Esophagus squamous epithelium (tissue), 4 donors: ENCODE data around the gene MRPL37.

Experiments
- POLR2A ChIP-seq, 4 donors: fragments of 450-650 bp; IDR thresholded peaks; one replicate each; pipeline ENCODE4 v1.6.1; 2017; ENCODE audit warnings: antibody characterized with exemption in 4 of 4, mild to moderate bottlenecking in 4 of 4, moderate library complexity in 3 of 4
- TF ChIP-seq, protein P1 (sequence below), 6 experiments: fragments of 450-650 bp in 4 of 6; fragments of 200-600 bp in 2 of 6; sonication (generic) in 2 of 6; IDR thresholded peaks; one replicate each; pipeline ENCODE4 v1.5.1; 2016 to 2019; ENCODE audit warnings: antibody characterized with exemption in 6 of 6, mild to moderate bottlenecking in 4 of 6, moderate library complexity in 4 of 6

DNA sequence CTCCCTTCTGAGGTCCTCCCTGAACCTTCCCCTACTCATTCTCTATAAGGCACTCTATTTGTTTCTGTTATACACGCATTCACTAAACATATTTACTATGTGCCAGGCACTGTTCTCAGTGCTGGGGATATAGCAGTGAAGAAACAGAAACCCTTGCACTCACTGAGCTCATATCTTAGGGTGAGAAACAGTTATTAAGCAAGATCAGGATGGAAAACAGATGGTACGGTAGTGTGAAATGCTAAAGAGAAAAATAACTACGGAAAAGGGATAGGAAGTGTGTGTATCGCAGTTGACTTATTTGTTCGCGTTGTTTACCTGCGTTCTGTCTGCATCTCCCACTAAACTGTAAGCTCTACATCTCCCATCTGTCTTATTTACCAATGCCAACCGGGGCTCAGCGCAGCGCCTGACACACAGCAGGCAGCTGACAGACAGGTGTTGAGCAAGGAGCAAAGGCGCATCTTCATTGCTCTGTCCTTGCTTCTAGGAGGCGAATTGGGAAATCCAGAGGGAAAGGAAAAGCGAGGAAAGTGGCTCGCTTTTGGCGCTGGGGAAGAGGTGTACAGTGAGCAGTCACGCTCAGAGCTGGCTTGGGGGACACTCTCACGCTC lies 709 bp upstream of the MRPL37 start:
- TF ChIP-seq, protein P1, sequence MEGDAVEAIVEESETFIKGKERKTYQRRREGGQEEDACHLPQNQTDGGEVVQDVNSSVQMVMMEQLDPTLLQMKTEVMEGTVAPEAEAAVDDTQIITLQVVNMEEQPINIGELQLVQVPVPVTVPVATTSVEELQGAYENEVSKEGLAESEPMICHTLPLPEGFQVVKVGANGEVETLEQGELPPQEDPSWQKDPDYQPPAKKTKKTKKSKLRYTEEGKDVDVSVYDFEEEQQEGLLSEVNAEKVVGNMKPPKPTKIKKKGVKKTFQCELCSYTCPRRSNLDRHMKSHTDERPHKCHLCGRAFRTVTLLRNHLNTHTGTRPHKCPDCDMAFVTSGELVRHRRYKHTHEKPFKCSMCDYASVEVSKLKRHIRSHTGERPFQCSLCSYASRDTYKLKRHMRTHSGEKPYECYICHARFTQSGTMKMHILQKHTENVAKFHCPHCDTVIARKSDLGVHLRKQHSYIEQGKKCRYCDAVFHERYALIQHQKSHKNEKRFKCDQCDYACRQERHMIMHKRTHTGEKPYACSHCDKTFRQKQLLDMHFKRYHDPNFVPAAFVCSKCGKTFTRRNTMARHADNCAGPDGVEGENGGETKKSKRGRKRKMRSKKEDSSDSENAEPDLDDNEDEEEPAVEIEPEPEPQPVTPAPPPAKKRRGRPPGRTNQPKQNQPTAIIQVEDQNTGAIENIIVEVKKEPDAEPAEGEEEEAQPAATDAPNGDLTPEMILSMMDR (IDR thresholded peaks at IDR 0.05): no peak
- no peak for TF ChIP-seq POLR2A (IDR thresholded peaks at IDR 0.05)
